ENCODE data around the gene SIRPA.

SIRPA gene

DNA sequence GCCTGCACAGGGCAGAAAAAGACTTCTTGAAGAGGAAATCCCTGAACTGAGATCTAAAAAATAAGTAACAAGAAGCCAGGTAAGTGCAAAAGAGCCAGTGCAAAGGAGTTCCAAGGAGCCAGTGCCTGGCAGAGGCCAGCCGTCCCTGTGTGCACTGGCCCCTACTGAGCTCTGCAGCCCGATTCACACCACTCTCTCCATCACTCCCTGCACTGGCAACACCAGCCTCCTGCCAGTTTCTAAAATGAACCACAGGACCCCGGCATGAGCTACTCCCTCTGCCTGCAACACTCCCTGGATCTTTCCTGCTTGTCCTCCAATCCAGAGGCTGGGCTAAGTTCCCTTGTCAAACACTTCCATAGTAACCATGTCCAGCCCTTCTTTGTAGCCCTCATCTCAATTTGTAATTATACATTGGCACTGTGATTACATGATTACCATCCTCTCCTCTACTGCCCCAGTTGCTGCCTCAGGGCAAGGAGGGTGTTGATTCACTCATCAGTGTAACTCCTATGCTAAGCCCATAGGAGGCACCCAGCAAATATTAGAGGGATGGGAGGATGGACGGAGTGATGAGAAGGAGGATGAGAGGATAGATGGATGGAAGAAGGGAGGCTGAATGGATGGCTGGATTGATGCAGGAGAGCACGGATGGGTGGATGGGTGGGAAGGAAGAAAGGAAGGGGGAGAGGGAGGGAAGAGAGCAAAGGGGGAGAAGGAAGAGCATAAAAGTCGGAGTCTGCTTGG is 49.3 kb downstream of the SIRPA start:
- Histone ChIP-seq H3K27ac (no peak overlapping the region), H3K27me3 (ENCODE audit: control insufficient read depth, insufficient read depth, low read length) (no peaks in the 10 kb centered on the region)
- TF ChIP-seq, protein P1, sequence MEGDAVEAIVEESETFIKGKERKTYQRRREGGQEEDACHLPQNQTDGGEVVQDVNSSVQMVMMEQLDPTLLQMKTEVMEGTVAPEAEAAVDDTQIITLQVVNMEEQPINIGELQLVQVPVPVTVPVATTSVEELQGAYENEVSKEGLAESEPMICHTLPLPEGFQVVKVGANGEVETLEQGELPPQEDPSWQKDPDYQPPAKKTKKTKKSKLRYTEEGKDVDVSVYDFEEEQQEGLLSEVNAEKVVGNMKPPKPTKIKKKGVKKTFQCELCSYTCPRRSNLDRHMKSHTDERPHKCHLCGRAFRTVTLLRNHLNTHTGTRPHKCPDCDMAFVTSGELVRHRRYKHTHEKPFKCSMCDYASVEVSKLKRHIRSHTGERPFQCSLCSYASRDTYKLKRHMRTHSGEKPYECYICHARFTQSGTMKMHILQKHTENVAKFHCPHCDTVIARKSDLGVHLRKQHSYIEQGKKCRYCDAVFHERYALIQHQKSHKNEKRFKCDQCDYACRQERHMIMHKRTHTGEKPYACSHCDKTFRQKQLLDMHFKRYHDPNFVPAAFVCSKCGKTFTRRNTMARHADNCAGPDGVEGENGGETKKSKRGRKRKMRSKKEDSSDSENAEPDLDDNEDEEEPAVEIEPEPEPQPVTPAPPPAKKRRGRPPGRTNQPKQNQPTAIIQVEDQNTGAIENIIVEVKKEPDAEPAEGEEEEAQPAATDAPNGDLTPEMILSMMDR (IDR thresholded peaks at IDR 0.05), result no peak

DNA sequence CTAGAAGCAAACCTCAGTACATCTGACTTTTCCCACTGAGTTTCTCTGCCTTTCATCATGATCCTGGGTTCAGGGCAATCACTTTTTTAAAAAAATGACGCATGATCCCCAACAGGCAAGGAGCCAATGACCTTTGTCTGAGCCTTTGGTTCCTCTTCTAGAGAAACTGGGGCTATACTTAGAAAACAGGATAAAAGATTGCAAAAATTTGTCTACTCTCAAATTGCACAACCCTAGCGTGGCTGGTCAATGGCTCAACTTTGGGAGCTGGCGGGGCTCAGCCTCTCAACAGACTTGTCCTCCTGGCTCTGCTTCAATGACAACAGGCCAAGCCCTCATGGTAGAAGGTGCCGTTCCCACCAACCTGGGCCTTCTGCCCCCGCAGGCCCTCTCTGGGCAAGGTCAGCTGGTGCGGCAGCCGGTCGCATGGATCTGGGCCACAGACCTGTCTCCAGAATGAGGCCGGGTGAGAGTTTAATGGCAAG is 50.0 kb downstream of the SIRPA start:
- H3K36me3 ChIP-seq (ENCODE audit: control insufficient read depth, insufficient read depth, low read length), result no peaks in the 10 kb centered on the region
- H3K79me2 ChIP-seq, result no peaks in the 10 kb centered on the region
- H3K9ac ChIP-seq, result no peak overlapping the region
- H3K4me1 ChIP-seq, result no peaks in the 10 kb centered on the region
- H3K27me3 ChIP-seq (ENCODE audit: control insufficient read depth, insufficient read depth, low read length), result no peaks in the 10 kb centered on the region
- H3K9me3 ChIP-seq (ENCODE audit: control insufficient read depth, low read length), result no peaks in the 10 kb centered on the region
- H2AFZ ChIP-seq, result no peak overlapping the region
- TF ChIP-seq, protein P1 (IDR thresholded peaks at IDR 0.05), result no peak
- H3K4me2 ChIP-seq (ENCODE audit: low read length), result no peak overlapping the region
- no peak overlapping the region for H3K4me3 ChIP-seq (ENCODE audit: low read depth, low read length)
- H3K27ac ChIP-seq, result no peak overlapping the region

More for the DNA sequence above, 49.3 kb downstream of the SIRPA start:
- H3K9ac ChIP-seq, result no peak overlapping the region
- no peak overlapping the region for H3K4me2 ChIP-seq (ENCODE audit: low read length)
- H2AFZ ChIP-seq, result no peak overlapping the region
- H3K79me2 ChIP-seq, result no peaks in the 10 kb centered on the region
- H3K36me3 ChIP-seq (ENCODE audit: control insufficient read depth, insufficient read depth, low read length), result no peaks in the 10 kb centered on the region
- no peaks in the 10 kb centered on the region for H3K4me1 ChIP-seq
- H3K4me3 ChIP-seq (ENCODE audit: low read depth, low read length), result no peak overlapping the region
- H3K9me3 ChIP-seq (ENCODE audit: control insufficient read depth, low read length), result no peaks in the 10 kb centered on the region

DNA sequence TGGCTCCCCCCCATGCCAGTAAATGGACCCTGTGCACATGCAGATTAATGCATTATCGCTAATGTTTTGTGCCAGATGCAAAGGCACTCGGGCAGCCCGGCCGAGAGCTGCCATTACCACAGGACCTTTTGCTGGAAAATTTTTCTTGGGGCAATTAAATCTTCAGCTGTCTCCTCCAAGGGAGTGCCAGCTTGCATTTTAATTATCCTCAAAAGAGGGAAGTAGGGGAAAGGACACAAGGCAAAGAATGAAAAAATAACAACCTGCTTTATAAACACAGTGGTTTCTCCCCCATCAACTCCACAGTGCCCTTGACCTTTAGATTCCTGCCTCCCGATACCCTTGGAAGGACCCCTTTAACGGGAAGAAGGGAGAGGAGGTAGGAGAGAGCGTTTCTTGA is 50.5 kb downstream of the SIRPA start:
- Histone ChIP-seq H3K36me3 (ENCODE audit: control insufficient read depth, insufficient read depth, low read length) (no peaks in the 10 kb centered on the region), H3K4me3 (ENCODE audit: low read depth, low read length) (no peak overlapping the region), H3K4me1 (no peaks in the 10 kb centered on the region), H3K27me3 (ENCODE audit: control insufficient read depth, insufficient read depth, low read length) (no peaks in the 10 kb centered on the region), H3K4me2 (ENCODE audit: low read length) (no peak overlapping the region), H3K9me3 (ENCODE audit: control insufficient read depth, low read length) (no peaks in the 10 kb centered on the region), H3K79me2 (no peaks in the 10 kb centered on the region), H2AFZ (no peak overlapping the region), H3K27ac (no peak overlapping the region), H3K9ac (no peak overlapping the region)
- TF ChIP-seq, protein P1 (IDR thresholded peaks at IDR 0.05), result no peak

DNA sequence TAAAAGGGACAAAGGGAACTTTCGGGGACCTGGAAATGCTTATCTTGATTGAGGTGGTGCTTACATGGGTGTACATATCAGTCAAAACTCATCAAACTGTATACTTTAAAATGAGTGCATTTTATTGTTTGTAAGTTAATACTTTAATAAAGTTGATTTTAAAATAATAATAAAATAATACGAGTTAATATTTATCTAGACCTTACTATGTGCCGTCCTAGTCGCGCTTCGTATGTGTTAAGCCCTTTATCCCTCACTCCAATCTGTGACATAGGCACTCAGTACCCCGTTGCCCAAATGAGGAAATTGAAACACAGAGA is 51.2 kb downstream of the SIRPA start:
- H3K4me1 ChIP-seq, result no peaks in the 10 kb centered on the region
- H3K79me2 ChIP-seq, result no peaks in the 10 kb centered on the region
- TF ChIP-seq, protein P1 (IDR thresholded peaks at IDR 0.05), result no peak
- H3K9ac ChIP-seq, result no peak overlapping the region
- H3K9me3 ChIP-seq (ENCODE audit: control insufficient read depth, low read length), result no peaks in the 10 kb centered on the region
- no peak overlapping the region for H3K27ac ChIP-seq
- H3K36me3 ChIP-seq (ENCODE audit: control insufficient read depth, insufficient read depth, low read length), result no peaks in the 10 kb centered on the region
- H3K4me2 ChIP-seq (ENCODE audit: low read length), result no peak overlapping the region
- H3K27me3 ChIP-seq (ENCODE audit: control insufficient read depth, insufficient read depth, low read length), result no peaks in the 10 kb centered on the region
- no peak overlapping the region for H2AFZ ChIP-seq
- H3K4me3 ChIP-seq (ENCODE audit: low read depth, low read length), result no peak overlapping the region

Measured in parathyroid adenoma (tissue), 2 donors.